Measurements from ENCODE around the gene CNTN5.

- TF ChIP-seq, protein P1, sequence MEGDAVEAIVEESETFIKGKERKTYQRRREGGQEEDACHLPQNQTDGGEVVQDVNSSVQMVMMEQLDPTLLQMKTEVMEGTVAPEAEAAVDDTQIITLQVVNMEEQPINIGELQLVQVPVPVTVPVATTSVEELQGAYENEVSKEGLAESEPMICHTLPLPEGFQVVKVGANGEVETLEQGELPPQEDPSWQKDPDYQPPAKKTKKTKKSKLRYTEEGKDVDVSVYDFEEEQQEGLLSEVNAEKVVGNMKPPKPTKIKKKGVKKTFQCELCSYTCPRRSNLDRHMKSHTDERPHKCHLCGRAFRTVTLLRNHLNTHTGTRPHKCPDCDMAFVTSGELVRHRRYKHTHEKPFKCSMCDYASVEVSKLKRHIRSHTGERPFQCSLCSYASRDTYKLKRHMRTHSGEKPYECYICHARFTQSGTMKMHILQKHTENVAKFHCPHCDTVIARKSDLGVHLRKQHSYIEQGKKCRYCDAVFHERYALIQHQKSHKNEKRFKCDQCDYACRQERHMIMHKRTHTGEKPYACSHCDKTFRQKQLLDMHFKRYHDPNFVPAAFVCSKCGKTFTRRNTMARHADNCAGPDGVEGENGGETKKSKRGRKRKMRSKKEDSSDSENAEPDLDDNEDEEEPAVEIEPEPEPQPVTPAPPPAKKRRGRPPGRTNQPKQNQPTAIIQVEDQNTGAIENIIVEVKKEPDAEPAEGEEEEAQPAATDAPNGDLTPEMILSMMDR (optimal IDR thresholded peaks at IDR 0.05 in 1 of 3, IDR thresholded peaks at IDR 0.05 in 1 of 3, conservative IDR thresholded peaks at IDR 0.05 in 1 of 3; ENCODE audit: extremely low read depth in 1 of 3, insufficient read depth in 2 of 3, low read length in 3 of 3), result no peak
- TF ChIP-seq EZH2 (IDR thresholded peaks at IDR 0.05; ENCODE audit: low read length), result no peak
Observed at GRCh38 chr11:99509863-99510262, 489.1 kb downstream of the CNTN5 start.
